HPDE6-E6E7 (cell line): ENCODE data around the gene DENND4B.
"Not testable (repeated sequence)": the region's sequence is repeated elsewhere in the genome, so short reads cannot be mapped to it uniquely, and the experiment has no call there.

Source experiments
- DNase-seq: peaks from one replicate; pipeline ENCODE4 v3.0.0; 2011; ENCODE audit warnings: missing footprints; ENCODE audit errors: extremely low spot score

The DENND4B gene

DNA sequence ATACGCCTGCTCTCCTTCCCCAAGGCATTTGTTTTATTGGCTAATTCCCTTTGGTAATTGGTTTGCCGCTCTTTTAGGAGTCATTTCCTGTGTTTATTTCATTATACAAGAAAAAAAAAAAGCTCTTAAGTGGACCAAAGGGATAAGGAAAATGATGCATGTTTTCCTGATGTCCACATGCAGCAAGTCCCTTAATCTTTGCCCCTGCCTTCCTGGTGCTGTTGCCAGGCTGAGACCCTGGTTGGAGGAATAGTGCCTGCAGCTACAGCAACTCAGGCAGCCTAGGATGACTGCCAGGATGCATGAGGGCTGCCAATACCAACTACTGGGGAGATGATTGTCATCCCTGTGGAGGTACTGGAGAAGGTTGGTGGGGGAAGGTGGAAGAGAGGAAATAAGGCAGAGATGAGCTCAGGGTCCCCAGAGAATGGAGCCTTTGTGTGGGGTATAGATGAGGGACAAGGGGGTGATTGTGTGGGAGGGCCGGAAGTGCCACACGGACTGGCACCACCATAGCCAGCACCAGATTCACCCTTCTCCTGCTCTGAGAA is 17.7 kb downstream of the DENND4B start:
- DNase-seq: no peak

DNA sequence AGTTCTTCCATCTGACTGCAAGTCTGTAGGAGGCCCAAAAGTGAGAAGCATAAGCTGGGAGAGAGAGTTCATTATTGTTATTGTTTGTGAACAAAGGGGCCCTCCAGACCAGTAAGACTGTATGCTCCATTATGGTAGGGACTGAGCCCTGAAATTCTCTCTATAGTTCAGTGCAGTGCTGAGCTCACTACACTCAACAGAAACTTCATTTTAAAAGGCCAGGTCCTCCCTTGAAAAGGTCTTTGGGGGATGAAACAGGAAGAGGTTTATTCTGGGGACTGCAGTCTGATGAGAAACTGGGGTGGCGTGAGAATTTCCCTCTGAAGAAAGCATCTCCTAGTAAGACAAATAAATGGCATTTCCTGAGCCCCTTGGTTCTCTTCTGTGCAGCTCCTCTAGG is 18.3 kb downstream of the DENND4B start:
- no peak for DNase-seq

- no peak for DNase-seq
These were observed 20.1 kb downstream of the DENND4B start for GRCh38 chr1:153926405-153926804.

GRCh38 chr1:153922972-153923925 is 23.3 kb downstream of the DENND4B start, which contains the start of gene GATAD2B:
TSS of gene GATAD2B (minus strand) at chr1:153922972. CDS start at chr1:153828347, 94,625 bp downstream.
- peak; percentile 99 for DNase-seq

DNA sequence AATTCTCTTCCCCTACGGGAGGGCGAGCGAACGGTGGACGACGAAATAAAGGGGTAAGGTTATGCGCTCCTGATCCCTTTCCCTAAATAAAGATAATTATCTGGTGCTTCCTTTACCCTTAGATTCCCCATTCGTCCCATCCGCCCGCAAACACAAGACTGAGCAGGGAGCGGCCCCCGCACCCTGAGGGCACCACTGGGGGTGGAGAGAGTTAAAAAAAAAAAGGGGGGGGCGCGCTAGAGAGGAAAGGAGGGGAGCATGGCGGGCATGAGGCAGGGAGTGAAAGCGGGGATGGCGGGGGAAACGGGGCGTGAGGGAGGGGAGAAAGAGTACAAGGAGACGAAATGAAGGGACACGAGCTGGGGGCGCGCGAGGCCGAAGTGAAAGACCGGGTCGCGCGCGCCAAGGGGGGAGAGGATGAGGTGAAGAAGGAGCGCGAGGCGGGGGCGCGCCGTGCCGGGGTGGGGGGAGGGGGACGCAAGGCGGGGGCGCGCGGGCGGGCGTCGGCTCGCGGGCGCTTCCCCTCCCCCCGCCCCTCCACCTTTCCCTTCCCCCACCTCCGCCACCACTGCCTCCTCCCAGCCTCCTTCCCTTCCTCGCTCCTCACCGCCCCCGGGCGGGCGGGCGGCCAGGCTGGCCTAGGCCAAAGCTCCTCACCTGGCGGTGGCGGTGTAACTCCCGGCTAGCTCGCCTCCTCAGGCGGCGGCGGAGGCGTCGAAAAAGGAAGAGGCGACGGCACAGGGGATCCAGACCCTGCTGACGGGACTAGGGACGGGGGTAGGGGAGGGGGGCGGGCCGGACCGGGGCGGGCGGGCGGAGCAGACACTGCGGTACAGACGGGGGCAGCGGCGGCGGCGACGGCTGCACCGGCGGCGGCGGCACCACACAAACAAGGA is 24.2 kb downstream of the DENND4B start:
- DNase-seq: peak; percentile 55

GRCh38 chr1:153921803-153922075 is 24.8 kb downstream of the DENND4B start:
- DNase-seq: no peak

- DNase-seq: no peak
These were observed 25.3 kb downstream of the DENND4B start for GRCh38 chr1:153921080-153921802.

GRCh38 chr1:153919876-153920852 is 26.4 kb downstream of the DENND4B start:
- no peak for DNase-seq

DNA sequence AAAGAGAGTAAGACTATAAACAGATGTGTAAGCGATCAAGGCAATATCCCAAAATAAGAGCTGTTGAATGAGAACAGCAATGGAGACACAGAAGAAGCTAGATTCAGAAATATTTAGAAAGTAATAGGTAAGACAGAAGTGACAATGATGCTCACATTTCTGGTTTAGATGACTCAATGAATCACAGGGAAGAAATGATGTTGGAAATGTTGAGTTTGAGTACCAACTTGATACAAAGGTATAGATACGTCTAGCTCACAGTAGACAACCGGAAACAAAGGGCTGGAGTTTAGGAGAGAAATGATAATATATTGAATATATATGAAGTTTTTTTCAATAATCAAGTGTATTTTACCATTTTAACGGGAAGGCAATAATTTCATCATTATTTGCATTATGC is 30.2 kb downstream of the DENND4B start:
- DNase-seq: no peak

- DNase-seq: no peak
These were observed 34.2 kb downstream of the DENND4B start for GRCh38 chr1:153912349-153912748.

DNA sequence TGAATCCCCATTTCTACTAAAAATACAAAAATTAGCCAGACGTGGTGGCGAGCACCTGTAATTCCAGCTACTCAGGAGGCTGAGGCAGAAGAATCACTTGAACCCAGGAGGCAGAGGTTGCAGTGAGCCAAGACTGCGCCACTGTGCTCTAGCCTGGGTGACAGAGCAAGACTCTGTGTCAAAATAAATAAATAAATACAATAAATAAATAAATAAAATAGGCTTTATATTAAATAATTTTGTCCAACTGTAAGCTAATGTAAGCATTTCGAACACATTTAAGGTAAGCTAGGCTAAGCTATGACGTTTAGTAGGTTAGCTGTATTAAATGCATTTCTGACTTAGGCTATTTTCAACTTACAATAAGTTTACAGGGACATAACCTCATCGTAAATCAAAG is 36.0 kb downstream of the DENND4B start:
- DNase-seq: not testable (repeated sequence)

DNA sequence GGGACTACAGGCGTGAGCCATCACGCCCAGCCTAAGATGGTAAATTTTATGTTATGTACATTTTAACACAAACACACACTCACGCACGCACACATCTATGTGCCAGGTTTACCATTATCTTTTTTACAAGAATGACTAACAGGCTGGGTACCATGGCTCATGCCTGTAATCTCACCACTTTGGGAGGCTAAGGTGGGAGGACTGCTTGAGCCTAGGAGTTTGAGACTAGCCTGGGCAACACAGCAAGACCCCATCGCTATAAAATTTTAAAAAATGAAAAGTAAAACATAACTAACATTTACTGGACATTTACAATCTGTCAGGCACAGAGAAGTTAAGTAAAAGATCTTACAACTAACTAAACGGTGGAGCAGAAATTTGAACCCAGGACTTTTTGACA is 38.4 kb downstream of the DENND4B start:
- no peak for DNase-seq

GRCh38 chr1:153907134-153907533 is 39.4 kb downstream of the DENND4B start:
- no peak for DNase-seq

GRCh38 chr1:153906396-153906795 is 40.1 kb downstream of the DENND4B start:
- DNase-seq: no peak

GRCh38 chr1:153905908-153906307 is 40.6 kb downstream of the DENND4B start:
- not testable (repeated sequence) for DNase-seq

- no peak for DNase-seq
These were observed 42.6 kb downstream of the DENND4B start for GRCh38 chr1:153903841-153904455.

GRCh38 chr1:153899509-153899908 is 47.0 kb downstream of the DENND4B start:
- no peak for DNase-seq

DNA sequence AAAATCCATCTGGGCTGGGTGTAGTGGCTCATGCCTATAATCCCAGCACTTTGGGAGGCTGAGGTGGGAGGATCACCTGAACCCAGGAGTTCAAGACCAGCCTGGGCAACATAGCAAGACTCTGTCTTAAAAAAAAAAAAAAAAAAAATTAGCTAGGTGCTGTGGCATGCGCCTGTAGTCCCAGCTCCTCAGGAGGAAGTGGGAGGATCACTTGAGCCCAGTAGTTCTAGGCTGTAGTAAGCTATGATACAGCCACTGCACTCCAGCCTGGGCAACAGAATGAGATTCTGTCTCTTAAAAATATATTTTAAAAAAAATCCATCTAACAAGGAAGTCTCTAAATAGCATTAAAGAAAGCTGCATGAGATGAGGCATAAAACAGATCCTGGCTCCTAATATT is 50.7 kb downstream of the DENND4B start:
- not testable (repeated sequence) for DNase-seq

- not testable (repeated sequence) for DNase-seq
These were observed 55.5 kb downstream of the DENND4B start for GRCh38 chr1:153891042-153891441.

GRCh38 chr1:153888533-153888932 is 58.0 kb downstream of the DENND4B start:
- no peak for DNase-seq
